Sigmoid colon (tissue), 7 donors: Measurements from ENCODE around the gene FANCB. TPM values are rescaled to one million over a fixed set of nuclear protein-coding genes. Genes with fewer than 3 reads are reported as not detected.

ENCODE experiments used
- DNase-seq: peaks from one replicate; pipeline ENCODE4 v3.0.0-alpha.2; 2019
- H3K27ac ChIP-seq, 4 donors: fragments of 200-600 bp; sonication (generic); one replicate each; pipeline ENCODE4 v1.5.1; 2016 to 2019; ENCODE audit warnings: mild to moderate bottlenecking in 1 of 4
- H3K27me3 ChIP-seq, 3 donors: fragments of 200-600 bp; sonication (generic); one replicate each; pipeline ENCODE4 v1.5.1; 2019; ENCODE audit warnings: mild to moderate bottlenecking in 1 of 3
- H3K36me3 ChIP-seq, 4 donors: fragments of 200-600 bp; sonication (generic); one replicate each; pipeline ENCODE4 v1.5.1; 2016 to 2019
- H3K4me1 ChIP-seq, 4 donors: fragments of 200-600 bp; sonication (generic); one replicate each; pipeline ENCODE4 v1.5.1; 2017 to 2019
- H3K4me3 ChIP-seq, 4 donors: fragments of 200-600 bp; sonication (generic); one replicate each; pipeline ENCODE4 v1.5.1; 2017 to 2019; ENCODE audit warnings: mild to moderate bottlenecking in 2 of 4, moderate library complexity in 1 of 4
- H3K9me3 ChIP-seq, 4 donors: fragments of 200-600 bp in 3 of 4; sonication (generic) in 3 of 4; one replicate each; pipeline versions ENCODE4 v1.5.1 to v1.6.1; 2013 to 2019
- CTCF ChIP-seq, 4 experiments: fragments of 450-650 bp in 3 of 4; fragments of 200-600 bp in 1 of 4; IDR thresholded peaks; one replicate each; pipeline ENCODE4 v1.5.1; 2016 to 2019; ENCODE audit warnings: antibody characterized with exemption in 4 of 4, mild to moderate bottlenecking in 3 of 4, moderate library complexity in 2 of 4
- EP300 ChIP-seq, 4 donors: sonication (generic); formaldehyde crosslinking; IDR thresholded peaks; one replicate each; pipeline ENCODE4 v1.6.1; 2017; ENCODE audit warnings: antibody characterized with exemption in 4 of 4
- POLR2A ChIP-seq, 2 donors: fragments of 450-650 bp; IDR thresholded peaks; one replicate each; pipeline ENCODE4 v1.6.1; 2016; ENCODE audit warnings: antibody characterized with exemption in 2 of 2, mild to moderate bottlenecking in 2 of 2, moderate library complexity in 2 of 2
- POLR2AphosphoS5 ChIP-seq, 4 donors: sonication (generic); formaldehyde crosslinking; IDR thresholded peaks; one replicate each; pipeline ENCODE4 v1.6.1; 2017; ENCODE audit warnings: antibody characterized with exemption in 4 of 4
- WGBS, 2 donors: extraction: QIAGEN DNeasy Blood & Tissue Kit; methylation state at CpG; one replicate each; pipeline ENCODE4 v1.1.7; 2013; 5-methylcytosine and 5-hydroxymethylcytosine counted together
- intact Hi-C: fragments of 100-400 bp; cut with DNase I; formaldehyde crosslinking; loops from one replicate; pipeline ENCODE4 v1.15.1; 2023
- polyA plus RNA-seq, 3 donors: library from polyadenylated mRNA; stranded (reverse); fragments of 200-250 nt; gene quantifications; one replicate each; pipeline ENCODE4 v1.2.3, GENCODE V29; 2013
- total RNA-seq, 4 donors: library from RNA; depleted of rRNA; stranded (reverse); fragments of >200 nt; gene quantifications; one replicate each; pipeline ENCODE4 v1.1.0, GENCODE V29; 2016
- donor health status: healthy with polysubstance abuse.
- donor health status: Bipolar disorder and iron deficiency.
- donor health status: healthy.

FANCB gene
- total and polyA plus RNA-seq, 7 donors: under 0.01 to 4.4 (median 1.4) TPM

GRCh38 chrX:14832586-14832985 lies 40.3 kb downstream of the FANCB start:
- Histone ChIP-seq H3K9me3 (no peaks in the 10 kb centered on the region), H3K27ac (no peak overlapping the region), H3K4me3 (no peak overlapping the region), H3K27me3 (no peaks in the 10 kb centered on the region), H3K36me3 (no peaks in the 10 kb centered on the region), H3K4me1 (no peaks in the 10 kb centered on the region)
- DNase-seq: no peak
- intact Hi-C loops: no loop called here
- TF ChIP-seq EP300 (IDR thresholded peaks at IDR 0.05) (no peak), POLR2AphosphoS5 (IDR thresholded peaks at IDR 0.05) (no peak), POLR2A (IDR thresholded peaks at IDR 0.05) (no peak)

DNA sequence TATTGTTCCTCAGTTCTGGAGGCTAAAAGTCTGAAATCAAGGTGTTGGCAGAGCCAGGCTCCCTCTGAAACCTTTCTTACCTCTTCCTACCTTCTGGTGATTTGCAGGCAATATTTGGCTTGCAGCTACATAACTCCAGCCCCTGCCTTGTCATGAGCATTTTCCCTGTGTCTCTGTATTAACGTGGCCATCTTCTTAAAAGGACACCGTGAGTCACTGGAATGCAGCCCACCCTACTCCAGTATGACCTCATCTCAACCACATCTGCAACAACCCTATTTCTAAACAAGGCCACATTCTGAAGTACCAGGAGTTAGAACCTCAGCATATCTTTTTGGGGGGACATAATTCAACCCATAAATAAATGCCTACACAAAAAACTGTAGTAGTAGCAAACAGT lies 40.7 kb downstream of the FANCB start:
- no peak for TF ChIP-seq POLR2A (IDR thresholded peaks at IDR 0.05)
- no peak for TF ChIP-seq CTCF (IDR thresholded peaks at IDR 0.05)
- no peak for TF ChIP-seq POLR2AphosphoS5 (IDR thresholded peaks at IDR 0.05)
- no peak for TF ChIP-seq EP300 (IDR thresholded peaks at IDR 0.05)
- no peaks in the 10 kb centered on the region for H3K36me3 ChIP-seq
- no peaks in the 10 kb centered on the region for H3K9me3 ChIP-seq
- no peaks in the 10 kb centered on the region for H3K4me1 ChIP-seq
- WGBS, 2 donors: 84 to 91% methylated on average over 2 of the region's 2 CpGs
- H3K27ac ChIP-seq: no peak overlapping the region
- DNase-seq: no peak
- H3K27me3 ChIP-seq: no peaks in the 10 kb centered on the region
- no peak overlapping the region for H3K4me3 ChIP-seq
- intact Hi-C loops: no loop called here

DNA sequence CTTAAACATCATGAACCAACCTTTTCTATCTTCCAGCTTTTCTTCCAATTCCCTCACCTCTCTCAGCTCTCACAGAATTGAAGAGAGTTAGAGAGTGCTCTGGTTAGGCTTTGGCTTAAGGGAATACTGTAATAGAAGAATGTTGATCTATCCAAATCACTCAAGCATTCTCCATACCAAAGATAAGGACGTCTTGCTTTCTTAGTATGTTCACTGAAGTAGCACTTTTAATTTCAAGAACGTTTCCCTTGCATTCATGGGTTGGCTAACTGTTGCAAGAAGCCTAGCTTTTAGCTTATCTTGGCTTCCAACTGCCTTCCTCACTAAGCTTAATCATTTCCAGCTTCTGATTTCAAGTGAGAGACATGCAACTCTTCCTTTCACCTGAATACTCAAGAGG lies 43.2 kb downstream of the FANCB start:
- intact Hi-C loops: no loop called here
- Histone ChIP-seq H3K36me3 (no peaks in the 10 kb centered on the region), H3K27ac (no peak overlapping the region), H3K9me3 (no peaks in the 10 kb centered on the region), H3K4me1 (no peaks in the 10 kb centered on the region), H3K27me3 (no peaks in the 10 kb centered on the region), H3K4me3 (no peak overlapping the region)
- WGBS, 2 donors: 93 to 96% methylated on average over 2 of the region's 2 CpGs
- no peak for TF ChIP-seq POLR2AphosphoS5 (IDR thresholded peaks at IDR 0.05)
- no peak for TF ChIP-seq CTCF (IDR thresholded peaks at IDR 0.05)
- no peak for TF ChIP-seq POLR2A (IDR thresholded peaks at IDR 0.05)
- no peak for DNase-seq

DNA sequence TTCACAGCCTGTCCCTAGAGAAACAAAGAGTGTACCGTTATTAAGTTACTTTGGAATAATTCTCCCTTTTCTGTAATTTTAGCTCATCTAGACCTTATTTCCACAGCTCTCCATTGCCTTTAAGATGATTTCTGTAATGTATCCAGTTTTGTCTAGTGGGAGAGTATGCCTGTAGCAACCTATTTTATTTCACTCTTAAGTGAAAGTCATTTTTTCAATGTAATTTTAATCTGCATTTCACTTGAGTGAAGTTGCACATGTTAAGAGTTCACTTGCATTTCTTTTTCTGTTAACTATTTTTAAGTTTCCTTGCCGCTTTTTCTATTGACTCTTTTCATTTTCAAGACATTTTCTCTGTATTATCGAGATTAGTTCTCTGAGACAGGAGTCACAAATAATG lies 46.5 kb downstream of the FANCB start:
- Histone ChIP-seq H3K27ac (no peak overlapping the region), H3K4me3 (no peak overlapping the region), H3K9me3 (no peaks in the 10 kb centered on the region), H3K27me3 (no peaks in the 10 kb centered on the region), H3K36me3 (no peaks in the 10 kb centered on the region), H3K4me1 (no peaks in the 10 kb centered on the region)
- WGBS, 2 donors: 76 to 92% methylated on average over 3 of the region's 3 CpGs
- intact Hi-C loops: no loop called here
- no peak for TF ChIP-seq POLR2AphosphoS5 (IDR thresholded peaks at IDR 0.05)
- no peak for TF ChIP-seq CTCF (IDR thresholded peaks at IDR 0.05)
- no peak for TF ChIP-seq POLR2A (IDR thresholded peaks at IDR 0.05)
- TF ChIP-seq EP300 (IDR thresholded peaks at IDR 0.05): no peak
- no peak for DNase-seq

- H3K27ac ChIP-seq: no peak overlapping the region
- TF ChIP-seq POLR2AphosphoS5 (IDR thresholded peaks at IDR 0.05) (no peak), CTCF (IDR thresholded peaks at IDR 0.05) (no peak), EP300 (IDR thresholded peaks at IDR 0.05) (no peak)
- no peaks in the 10 kb centered on the region for H3K9me3 ChIP-seq
- H3K4me3 ChIP-seq: no peak overlapping the region
- H3K27me3 ChIP-seq: no peaks in the 10 kb centered on the region
- H3K4me1 ChIP-seq: no peaks in the 10 kb centered on the region
- H3K36me3 ChIP-seq: no peaks in the 10 kb centered on the region
- no peak for DNase-seq
- intact Hi-C loops: no loop called here
Measured at GRCh38 chrX:14825851-14826250, 47.0 kb downstream of the FANCB start.
